Measurements from ENCODE around the gene TM9SF3.
A peak's percentile ranks its signal among the peaks of the same experiment; 100 is the strongest.
"Not testable (repeated sequence)": the region's sequence is repeated elsewhere in the genome, so short reads cannot be mapped to it uniquely, and the experiment has no call there.

The TM9SF3 gene

DNA sequence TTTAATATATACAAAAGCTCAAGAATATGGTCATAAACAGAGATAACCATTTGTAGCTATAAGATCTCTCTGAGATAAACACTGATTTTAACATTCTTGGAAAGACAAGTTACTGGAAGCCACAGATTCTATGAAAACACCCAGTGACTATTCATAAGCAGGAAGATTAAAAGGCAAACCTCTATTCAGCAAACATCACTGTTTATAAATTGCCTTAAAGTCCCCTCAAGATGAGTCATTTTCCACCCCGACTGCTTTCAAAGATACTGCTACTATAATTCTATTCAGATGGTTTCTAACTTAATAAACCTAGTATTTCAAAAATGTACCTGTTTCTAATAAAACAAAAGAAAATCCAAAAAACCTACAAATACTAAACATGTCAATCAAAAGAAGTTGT lies 21.0 kb downstream of the TM9SF3 start:
- peak; percentile 40 for DNase-seq (ENCODE audit: low read depth)

DNA sequence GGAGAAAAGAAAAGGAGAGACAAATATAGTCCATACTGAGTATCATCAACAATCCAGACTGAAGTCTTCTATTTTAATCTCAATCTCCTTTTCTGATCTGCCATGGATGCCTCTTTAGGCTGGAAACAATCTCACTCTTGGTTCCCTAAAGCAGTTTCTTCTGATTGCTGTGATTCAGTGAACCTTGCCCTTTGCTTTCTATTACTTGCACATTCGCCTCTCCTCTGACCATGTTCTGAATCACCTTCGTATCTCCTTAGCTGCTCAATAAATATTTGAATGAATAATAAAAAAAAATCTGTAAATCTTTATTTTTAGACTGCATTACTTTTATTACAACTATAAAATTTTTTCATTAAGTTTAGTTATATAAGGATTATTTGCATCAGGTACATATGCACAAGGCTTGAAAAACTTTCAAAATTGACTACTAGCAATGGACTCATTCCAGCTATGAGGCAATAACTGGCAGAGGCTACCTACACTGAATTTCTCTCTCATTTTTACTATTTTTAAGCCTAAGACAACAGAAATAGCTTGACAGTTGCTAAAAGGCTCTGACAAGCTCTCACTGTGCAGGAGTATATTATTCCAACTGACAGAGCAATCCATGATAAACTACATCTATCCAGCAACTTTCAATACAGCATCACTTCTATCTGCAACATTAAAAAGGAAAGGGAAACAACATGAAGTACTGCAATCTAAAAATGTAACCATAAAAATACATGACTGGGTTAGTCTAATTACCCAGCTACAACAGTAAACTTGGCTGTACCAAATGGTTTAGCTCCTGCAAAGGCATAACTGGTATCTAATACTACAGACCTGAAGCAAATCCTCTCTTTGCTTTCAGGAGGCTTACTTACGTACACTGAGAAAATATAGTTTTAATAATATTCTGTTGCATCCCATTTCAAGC lies 25.6 kb downstream of the TM9SF3 start:
- DNase-seq (ENCODE audit: low read depth): no peak

DNA sequence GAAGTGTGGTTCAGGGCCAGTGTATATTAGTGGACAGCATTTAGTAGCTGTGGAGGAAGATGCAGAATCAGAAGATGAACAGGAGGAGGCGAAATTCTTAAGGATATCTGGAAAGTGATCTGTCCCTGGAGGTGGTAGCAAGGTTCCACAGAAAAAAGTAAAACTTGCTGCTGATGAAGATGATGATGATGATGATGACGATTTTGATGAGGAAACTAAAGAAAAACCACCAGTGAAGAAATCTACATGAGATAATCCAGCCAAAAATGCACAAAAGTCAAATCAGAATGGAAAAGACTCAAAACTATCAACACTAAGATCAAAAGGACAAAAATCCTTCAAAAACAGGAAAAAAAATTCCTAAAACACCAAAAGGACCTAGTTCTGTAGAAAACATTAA lies 26.3 kb downstream of the TM9SF3 start:
- DNase-seq (ENCODE audit: low read depth): no peak

DNA sequence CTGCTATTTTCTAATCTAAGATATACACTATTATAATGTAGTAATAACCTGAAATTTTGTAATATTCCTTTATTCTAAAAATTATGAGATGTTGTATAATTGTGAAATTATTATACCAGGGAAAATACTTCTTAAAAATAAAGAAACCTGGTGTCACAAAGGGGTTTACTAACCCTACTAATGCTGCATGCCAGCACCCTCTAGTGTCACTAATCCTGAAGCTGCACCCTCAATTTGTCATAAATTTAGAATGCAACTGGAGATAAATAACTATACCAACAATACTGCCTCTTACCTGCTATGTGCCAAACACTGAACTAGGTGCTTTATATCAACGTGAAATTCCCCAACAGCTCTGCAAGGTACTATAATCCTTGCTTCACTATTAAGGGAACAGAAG lies 30.8 kb downstream of the TM9SF3 start:
- DNase-seq (ENCODE audit: low read depth): no peak

DNA sequence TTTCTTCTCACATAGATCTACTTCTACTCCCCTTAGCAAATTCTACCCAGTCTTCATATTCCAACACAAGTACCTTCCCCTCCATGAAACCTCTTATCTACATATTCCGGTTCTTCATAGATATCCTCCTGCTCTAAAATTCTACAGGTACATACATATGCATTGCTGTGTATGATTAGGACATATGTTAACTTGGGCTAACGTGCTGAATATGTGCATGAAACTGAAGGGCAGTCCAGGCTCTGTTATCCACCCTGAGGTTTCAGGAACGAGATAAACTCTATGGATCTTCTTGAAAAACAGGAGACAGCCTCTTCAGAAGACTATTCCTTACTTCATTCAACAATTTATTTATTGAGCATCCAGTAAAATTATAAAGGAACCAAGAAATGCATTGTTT lies 31.5 kb downstream of the TM9SF3 start:
- DNase-seq (ENCODE audit: low read depth): no peak

DNA sequence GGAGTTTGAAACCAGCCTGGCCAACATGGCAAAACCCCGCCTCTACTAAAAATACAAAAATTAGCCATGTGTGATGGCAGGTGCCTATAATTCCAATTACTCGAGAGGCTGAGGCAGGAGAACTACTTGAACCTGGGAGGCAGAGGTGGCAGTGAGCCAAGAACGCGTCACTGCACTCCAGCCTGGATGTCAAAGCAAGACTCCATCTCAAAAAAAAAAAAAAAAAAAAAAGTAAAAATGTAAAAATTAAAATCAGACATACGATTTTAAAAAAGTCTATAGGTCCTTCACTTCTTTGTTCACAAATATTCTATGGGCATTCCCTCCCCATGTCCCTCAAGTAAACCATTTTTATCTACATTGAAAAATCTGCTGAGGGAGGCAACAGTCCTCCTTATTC lies 38.2 kb downstream of the TM9SF3 start:
- no peak for DNase-seq (ENCODE audit: low read depth)

DNA sequence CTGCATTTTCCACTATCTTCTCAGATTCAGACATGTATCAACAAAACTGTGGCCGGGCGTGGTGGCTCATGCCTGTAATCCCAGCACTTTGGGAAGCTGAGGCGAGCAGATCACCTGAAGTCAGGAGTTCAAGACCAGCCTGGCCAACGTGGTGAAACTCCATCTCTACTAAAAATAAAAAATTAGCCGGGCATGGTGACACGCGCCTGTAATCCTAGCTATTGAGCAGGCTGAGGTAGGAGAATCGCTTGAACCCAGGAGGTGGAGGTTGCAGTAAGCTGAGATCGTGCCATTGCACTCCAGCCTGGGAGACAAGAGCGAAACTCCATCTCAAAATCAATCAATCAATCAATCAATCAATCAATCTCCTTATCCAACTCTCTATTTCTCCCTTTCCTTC lies 41.3 kb downstream of the TM9SF3 start:
- DNase-seq (ENCODE audit: low read depth): not testable (repeated sequence)

DNA sequence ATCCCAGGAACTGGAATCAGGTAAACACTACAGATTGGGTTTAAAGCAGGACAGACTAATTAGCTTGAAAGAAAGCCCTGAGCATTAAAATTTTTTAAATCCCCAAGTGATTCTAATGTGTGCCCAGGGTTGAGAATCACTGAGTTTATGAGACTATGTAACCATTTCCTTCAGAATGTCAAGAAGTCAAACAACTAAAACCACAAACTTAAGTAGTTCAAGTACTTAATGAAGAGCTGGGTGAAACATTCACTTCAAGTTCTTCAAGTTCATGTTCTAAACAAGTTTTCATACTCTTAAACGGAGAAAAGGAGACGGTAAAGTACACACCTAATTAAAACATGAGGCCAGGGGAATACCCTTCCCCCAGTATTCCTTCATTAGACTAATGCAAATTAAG lies 44.9 kb downstream of the TM9SF3 start:
- peak; percentile 13 for DNase-seq (ENCODE audit: low read depth)

DNA sequence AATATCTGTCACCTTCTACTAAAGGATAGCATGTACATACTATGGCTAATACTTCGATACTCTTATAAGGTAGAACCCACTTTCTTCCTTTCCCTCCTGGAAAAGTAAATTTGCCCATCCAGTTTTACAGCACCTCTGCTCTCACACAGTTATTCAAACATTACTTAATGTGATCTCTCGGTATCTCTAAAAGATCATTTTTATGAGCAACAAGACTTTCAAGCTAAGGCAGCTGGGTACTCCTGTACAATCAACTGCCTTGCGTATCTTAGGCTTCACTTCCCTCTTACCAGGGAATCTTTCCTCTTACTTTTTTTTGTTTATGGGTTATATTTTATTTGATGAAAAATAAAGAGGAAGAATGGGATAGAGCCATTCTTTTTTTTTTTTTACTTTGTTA lies 46.6 kb downstream of the TM9SF3 start:
- no peak for DNase-seq (ENCODE audit: low read depth)

DNA sequence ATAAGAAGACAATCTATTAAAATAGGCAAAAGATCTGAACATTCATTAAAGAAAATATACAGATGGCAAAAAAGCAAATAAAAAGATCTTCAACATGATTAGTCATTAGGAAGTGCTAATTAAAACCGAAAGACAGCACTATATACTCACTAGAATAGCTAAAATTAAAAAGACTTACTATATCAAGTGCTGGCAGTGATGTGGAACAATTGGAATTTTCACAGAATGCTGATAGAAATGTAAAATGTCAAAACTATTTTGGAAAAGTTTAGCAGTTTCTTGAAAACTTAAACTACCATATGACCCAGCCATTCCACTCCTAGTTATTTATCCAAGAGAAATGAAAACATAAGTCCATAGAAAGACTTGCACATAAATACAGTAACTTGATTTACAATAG lies 48.1 kb downstream of the TM9SF3 start:
- no peak for DNase-seq (ENCODE audit: low read depth)

DNA sequence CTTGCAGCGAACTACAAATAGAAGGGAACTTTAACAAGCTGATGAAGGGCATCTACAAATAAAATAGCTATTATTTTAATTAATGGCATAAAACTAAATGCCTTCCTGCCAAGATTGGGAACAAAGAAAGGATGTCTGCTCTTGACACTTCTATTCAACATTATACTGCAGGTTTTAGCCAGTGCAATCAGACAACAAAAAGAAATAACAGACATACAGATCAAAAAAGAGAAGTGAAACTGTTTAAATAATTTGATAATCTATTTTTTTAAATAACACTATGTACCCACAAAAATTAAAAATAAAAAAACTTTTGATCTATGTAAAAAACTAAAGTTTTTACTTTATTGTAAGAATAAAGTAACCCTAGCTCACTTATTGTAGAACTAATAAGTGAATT lies 50.7 kb downstream of the TM9SF3 start:
- no peak for DNase-seq (ENCODE audit: low read depth)

DNA sequence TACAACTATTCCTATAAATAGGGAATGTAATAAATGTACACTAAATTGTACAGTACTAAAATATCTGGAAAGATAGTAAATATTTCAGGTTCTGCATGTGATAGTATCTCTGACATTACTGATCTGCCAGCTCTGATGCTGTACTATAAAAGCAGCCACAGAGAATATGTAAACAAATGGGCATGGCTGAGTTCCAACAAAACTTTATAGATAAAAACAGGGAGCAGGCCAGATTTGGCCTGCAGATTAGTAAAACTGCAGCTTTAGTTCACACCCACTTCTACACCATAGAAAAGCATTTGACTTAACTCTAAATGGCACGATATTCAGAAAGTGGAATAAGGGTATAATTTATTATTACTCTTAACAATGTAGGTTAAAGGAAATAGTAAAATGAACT lies 54.3 kb downstream of the TM9SF3 start:
- no peak for DNase-seq (ENCODE audit: low read depth)

DNA sequence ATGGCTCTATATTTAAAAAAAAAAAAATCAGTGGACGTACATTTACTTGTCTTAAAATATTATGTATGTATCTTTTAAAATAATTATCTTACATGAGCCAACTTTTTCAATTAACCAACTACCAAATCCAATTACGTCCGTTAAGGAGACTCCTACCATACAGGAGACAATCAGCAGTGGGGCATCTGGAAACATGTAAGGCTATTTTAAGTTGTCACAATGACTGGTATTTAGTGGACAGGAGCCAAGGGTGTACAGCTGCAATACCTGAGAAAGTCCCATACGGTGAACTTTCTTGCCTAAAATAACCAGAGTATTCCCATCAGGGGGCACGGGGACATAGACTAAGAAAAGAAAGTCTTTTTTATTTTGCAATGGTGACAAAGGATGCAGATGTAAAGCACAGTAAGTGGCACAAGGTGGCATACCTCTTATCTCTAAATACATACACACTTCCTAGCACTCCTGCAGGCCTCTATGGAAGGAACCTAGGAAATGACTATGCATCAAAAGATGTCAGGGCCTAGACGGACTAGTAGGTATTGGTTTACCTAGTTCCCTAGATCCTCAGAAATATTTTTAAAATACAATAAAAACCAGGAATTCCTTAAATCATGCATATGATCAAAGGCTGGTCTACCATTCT lies 57.1 kb downstream of the TM9SF3 start:
- DNase-seq (ENCODE audit: low read depth): no peak

DNA sequence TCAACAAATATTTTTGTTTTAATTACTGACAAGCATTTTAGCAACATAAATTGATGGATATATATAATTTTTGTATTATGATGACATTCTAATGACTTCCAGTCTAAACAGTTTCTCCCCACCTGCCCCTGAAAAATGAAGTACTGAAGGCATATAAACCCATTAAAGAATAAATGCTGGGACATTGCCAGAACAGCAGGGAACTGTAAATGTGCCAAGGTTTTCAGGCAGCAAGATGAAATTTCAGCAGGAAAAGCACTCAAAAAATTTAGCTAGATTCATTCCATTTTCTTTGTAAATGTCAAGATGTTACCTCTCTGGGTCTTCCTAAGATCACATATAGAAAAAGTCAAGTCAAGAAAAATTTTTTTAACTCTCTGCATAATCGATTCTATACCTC lies 62.1 kb downstream of the TM9SF3 start:
- no peak for DNase-seq (ENCODE audit: low read depth)

DNA sequence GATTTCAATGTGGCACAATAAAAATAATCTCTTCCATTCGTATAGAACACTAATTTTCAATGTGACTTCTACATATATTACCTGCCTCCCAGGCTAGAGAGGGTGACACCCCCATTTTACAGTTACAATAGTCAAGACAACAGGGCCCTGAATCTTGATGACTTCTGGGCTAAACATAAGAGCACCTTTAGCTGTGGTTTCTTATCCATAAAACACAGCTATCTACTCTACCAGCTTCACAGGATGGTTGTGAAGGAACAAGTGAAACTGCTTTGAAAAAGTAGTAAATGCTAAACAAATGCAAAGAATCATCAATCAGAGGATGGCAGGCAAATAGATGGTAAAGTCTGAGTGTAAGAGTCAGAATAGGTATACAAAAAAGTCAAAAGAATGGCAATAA lies 69.5 kb downstream of the TM9SF3 start:
- DNase-seq (ENCODE audit: low read depth): no peak

DNA sequence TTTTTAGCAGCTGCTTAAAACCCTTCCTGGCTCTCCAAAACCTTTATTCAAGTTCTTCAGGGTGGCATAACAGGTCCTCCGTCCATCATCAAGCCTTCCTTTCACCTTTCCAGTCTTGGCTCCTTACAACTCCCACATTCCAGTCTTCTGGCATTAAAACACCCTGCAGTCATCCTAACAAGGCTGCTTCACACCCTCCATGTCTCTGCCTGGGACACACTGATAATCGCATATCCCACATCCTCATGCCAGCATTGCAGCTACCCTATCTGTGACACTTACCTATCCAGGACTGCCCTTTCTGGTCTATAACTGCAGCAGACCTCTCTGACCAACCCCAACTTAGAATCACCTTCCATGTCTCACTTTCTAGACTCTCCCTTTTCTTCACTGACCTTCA lies 70.5 kb downstream of the TM9SF3 start:
- DNase-seq (ENCODE audit: low read depth): no peak

DNA sequence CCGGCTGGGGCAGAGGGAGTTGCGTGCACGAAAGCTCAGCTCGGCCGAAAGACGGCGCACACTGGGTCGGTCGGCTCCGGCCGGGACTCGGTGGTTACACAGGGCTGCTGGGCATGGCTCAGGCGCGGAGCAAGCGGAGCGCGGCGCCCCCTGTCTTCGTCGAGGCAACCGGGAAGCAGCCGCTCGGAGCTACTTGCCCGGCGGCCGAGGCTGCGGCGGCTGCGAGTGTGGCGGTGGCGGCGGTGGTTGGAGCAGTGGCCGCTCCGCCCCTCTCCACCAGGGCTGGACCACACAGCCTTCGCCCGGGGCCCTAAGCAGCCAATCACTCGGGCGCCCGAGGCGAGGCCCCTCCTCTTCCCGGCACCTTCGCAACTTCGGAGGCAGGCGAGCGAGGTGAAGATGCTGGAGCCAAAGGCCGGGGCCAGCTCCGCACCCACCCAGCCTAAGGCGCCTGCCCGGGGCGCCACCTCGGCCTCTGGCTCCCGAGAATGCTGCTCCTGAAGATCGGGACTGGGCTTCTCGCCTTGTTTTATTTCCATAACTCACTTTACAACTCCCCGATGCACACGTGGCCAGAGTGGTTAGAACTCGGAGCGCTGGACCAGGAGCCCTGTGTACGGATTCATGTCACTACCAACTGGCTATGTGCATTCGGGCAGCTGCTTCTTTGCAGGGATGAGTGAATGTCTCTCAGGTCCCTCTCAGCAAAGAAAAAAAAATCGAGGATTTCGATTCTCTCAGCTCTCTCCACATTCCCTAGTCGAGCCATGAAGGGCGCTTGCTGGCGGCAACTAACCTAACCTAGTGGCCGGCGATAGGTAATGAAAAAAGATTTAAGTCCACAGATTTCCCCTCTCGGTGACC lies 72.9 kb downstream of the TM9SF3 start, which contains the start of gene TLL2:
TSS of gene TLL2 (minus strand) at position 229 of the 864 bp plus-strand sequence. CDS start 241 bp downstream, outside the sequence.
- peak; percentile 57 for DNase-seq (ENCODE audit: low read depth)

DNA sequence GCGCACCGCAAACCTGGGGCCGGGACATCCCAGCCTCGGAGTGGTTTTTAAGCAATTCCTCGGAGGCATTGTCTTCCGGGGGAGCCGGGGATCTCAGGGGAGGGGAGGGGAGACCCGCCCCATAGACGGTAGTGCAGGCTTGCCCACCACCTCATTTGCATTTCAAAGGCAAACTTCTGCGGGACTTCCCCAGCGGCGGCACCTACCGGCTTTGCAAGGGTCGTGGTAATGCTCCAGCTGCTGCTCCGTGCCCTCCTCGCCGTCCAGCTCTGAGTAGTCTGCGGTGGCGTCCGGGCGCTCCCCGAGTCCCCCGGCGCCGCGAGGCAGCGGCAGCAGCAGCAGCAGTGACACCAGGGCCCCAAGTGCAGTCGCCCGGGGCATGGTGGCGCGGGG lies 73.5 kb downstream of the TM9SF3 start:
- no peak for DNase-seq (ENCODE audit: low read depth)

DNA sequence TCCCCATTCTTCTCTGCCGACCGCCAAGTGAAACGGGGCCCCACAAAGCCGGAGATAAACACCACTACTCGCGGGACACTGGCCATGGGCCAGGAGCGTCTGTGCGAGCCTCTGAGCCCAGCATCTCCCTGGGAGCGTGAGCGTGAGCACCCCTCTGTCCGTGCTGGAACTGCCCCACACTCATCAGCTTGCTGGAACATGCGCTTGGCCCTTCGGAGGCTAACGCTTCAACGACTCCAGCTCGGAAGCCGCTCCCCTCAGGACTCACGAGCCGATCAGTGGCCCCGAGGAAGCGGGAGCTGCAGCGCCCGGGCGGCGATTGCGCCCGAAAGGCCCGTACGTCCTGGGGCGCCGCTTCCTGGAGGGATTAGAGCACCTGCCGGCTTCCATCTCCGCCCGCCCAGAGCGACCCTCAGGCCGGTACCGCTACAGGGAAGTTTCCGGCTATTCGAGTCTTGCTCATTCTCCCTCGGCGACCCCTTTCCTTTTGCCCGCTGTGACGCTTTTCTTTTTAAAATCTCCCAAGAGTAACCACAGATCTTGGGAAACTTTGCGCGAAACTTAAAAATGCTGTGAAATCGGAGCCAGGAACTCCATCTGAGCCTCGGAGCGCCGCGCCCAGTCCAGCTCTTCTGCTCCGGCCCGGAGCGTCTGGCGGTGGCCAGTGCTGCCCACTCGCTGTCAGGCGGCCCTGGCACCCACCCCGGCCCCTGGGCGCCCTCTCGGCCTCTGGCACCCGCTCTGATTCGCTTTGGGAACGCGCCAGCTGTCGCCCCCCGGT lies 74.1 kb downstream of the TM9SF3 start:
- DNase-seq (ENCODE audit: low read depth): no peak

DNA sequence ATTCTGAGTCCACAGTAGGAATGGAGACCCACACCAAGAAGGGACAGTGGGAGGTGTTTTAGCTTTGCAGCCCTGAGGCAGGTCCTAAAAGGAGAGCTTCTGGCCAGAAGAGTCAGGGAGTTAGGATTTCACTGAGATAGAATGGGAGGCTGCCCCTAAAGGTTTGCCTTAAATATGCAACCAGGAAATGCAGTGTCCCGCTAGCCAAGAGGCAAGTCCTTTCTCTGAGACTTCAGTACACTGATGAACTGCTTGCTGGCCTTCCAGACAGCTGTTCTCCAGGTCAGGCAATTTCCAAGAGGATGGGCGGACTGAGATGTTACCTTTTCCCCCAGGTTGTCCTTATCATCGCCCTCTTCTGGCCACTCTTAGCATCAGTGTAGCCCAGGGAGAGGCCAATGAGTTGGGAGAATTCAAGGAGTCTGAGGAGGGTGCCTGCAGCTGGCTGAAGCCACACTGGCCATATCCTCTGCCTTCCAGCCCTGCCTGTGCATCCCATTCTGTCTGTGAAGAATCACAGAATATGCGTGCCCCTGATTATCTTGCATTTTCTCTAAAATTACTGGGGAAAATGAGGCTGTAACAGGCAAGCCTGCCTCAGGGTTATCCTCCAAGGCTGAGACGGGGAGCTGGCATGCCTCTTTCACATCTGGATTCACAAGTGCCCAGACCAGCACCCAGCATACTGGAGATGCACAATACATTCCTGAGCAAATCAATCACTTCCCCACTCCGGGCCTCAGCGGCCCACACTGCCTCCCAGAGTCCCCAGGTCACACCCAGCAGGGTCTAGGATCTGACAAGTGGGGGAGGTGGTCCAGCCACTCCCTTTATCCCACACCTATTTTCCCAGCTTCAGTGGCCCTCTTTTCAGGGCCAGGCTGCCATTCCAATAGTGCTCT lies 75.5 kb downstream of the TM9SF3 start:
- DNase-seq (ENCODE audit: low read depth): no peak
